HUES6 (cell line): ENCODE measurements around the gene PRR14.

Experiments
- H3K27ac ChIP-seq: 2 replicates; pipeline ENCODE4 v1.7.0; 2013; ENCODE audit warnings: low read depth, mild to moderate bottlenecking, low read length, inconsistent platforms
- H3K27me3 ChIP-seq: 2 replicates; pipeline ENCODE4 v1.6.1; 2013; ENCODE audit warnings: low read length; ENCODE audit not compliant: control insufficient read depth, insufficient read depth
- H3K36me3 ChIP-seq: 2 replicates; pipeline ENCODE4 v1.6.1; 2013; ENCODE audit warnings: low read length; ENCODE audit not compliant: control insufficient read depth, insufficient read depth
- H3K4me1 ChIP-seq: 2 replicates; pipeline ENCODE4 v1.6.1; 2013; ENCODE audit warnings: low read length; ENCODE audit not compliant: control insufficient read depth, insufficient read depth
- H3K4me3 ChIP-seq: 2 replicates; pipeline ENCODE4 v1.5.1; 2013; ENCODE audit warnings: low read depth, low read length
- H3K9ac ChIP-seq: one replicate; pipeline ENCODE4 v1.6.1; 2013; ENCODE audit warnings: mild to moderate bottlenecking, low read length
- H3K9me3 ChIP-seq: 2 replicates; pipeline ENCODE4 v1.6.1; 2013; ENCODE audit warnings: low read depth, low read length; ENCODE audit not compliant: control insufficient read depth, insufficient read depth

Gene PRR14

GRCh38 chr16:30662449-30662848, 11.7 kb downstream of the PRR14 start:
- Histone ChIP-seq H3K36me3 (peaks cover 57% of the 10 kb centered on the region), H3K27me3 (peaks cover 75% of the 10 kb centered on the region), H3K9ac (no peak overlapping the region), H3K4me3 (no peak overlapping the region), H3K27ac (no peak overlapping the region), H3K4me1 (peaks cover 2% of the 10 kb centered on the region; the same call in 1 of the 2 replicates), H3K9me3 (no peaks in the 10 kb centered on the region)

- H3K4me1 ChIP-seq, result no peaks in the 10 kb centered on the region
- peaks cover 63% of the 10 kb centered on the region for H3K36me3 ChIP-seq
- no peak overlapping the region for H3K9ac ChIP-seq
- H3K4me3 ChIP-seq, result no peak overlapping the region
- H3K27ac ChIP-seq, result no peak overlapping the region
- no peaks in the 10 kb centered on the region for H3K9me3 ChIP-seq
- H3K27me3 ChIP-seq, result peaks cover 81% of the 10 kb centered on the region
These were observed 12.3 kb downstream of the PRR14 start for GRCh38 chr16:30663038-30663437.

DNA sequence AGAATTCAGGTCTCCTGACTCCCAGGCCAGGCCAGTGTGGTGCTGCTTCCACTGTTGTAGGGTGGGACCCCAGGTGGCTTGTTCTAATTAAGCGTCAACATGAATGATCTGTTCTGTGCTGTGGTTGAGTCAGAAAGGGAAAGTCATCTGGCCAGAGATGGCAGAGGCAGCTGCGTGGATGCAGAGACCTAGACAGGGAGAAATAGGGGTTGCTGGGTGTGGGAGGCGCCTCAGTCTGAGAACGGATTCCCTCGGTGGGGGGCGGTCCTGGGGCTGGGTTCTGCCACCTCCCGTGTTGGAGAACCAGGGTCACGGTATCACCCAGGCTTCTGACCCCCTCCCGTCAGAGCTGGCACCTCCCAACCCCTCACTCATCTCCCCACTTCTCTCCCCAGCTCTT, 13.1 kb downstream of the PRR14 start:
- peaks cover 66% of the 10 kb centered on the region for H3K36me3 ChIP-seq
- no peak overlapping the region for H3K9ac ChIP-seq
- H3K27ac ChIP-seq, result no peak overlapping the region
- H3K27me3 ChIP-seq, result peaks cover 88% of the 10 kb centered on the region
- no peaks in the 10 kb centered on the region for H3K4me1 ChIP-seq
- H3K9me3 ChIP-seq, result no peaks in the 10 kb centered on the region
- H3K4me3 ChIP-seq, result no peak overlapping the region

DNA sequence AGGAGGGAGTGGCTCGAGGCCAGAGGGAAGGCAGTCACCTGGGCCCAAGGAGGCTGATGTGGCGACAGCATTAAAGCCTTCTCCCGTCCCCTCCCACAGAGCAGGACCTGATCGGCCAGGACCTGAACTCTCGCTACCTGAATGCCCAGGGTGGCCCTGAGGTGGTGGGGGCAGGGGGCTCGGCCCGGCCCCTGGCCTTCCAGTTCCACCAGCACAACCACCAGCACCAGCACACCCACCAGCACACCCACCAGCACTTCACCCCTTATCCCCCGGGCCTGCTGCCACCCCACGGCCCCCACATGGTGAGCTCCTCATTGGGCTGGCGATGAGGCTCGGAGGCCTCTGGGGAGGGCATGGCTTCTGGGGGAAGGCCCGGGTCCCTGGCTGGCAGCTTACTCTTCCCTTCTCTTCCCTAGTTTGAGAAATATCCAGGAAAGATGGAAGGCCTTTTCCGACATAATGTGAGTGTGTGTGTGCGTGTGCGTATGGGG, 13.9 kb downstream of the PRR14 start:
- no peaks in the 10 kb centered on the region for H3K9me3 ChIP-seq
- H3K4me1 ChIP-seq, result no peaks in the 10 kb centered on the region
- no peak overlapping the region for H3K9ac ChIP-seq
- H3K4me3 ChIP-seq, result no peak overlapping the region
- H3K27ac ChIP-seq, result no peak overlapping the region
- H3K27me3 ChIP-seq, result peaks cover 95% of the 10 kb centered on the region
- peaks cover 68% of the 10 kb centered on the region for H3K36me3 ChIP-seq

GRCh38 chr16:30665155-30665829, 14.5 kb downstream of the PRR14 start:
- Histone ChIP-seq H3K27ac (no peak overlapping the region), H3K4me3 (no peak overlapping the region), H3K9me3 (no peaks in the 10 kb centered on the region), H3K4me1 (no peaks in the 10 kb centered on the region), H3K9ac (no peak overlapping the region), H3K36me3 (peaks cover 72% of the 10 kb centered on the region), H3K27me3 (peaks cover 95% of the 10 kb centered on the region)

GRCh38 chr16:30665830-30666190, 15.1 kb downstream of the PRR14 start:
- Histone ChIP-seq H3K9me3 (no peaks in the 10 kb centered on the region), H3K27ac (no peak overlapping the region), H3K9ac (no peak overlapping the region), H3K36me3 (peaks cover 72% of the 10 kb centered on the region), H3K4me3 (no peak overlapping the region), H3K27me3 (peaks cover 95% of the 10 kb centered on the region), H3K4me1 (no peaks in the 10 kb centered on the region)

- H3K9ac ChIP-seq, result no peak overlapping the region
- no peaks in the 10 kb centered on the region for H3K9me3 ChIP-seq
- H3K4me1 ChIP-seq, result no peaks in the 10 kb centered on the region
- H3K27me3 ChIP-seq, result peaks cover 94% of the 10 kb centered on the region
- peaks cover 64% of the 10 kb centered on the region for H3K36me3 ChIP-seq
- no peak overlapping the region for H3K4me3 ChIP-seq
- no peak overlapping the region for H3K27ac ChIP-seq
These were observed 15.9 kb downstream of the PRR14 start for GRCh38 chr16:30666681-30667080.

DNA sequence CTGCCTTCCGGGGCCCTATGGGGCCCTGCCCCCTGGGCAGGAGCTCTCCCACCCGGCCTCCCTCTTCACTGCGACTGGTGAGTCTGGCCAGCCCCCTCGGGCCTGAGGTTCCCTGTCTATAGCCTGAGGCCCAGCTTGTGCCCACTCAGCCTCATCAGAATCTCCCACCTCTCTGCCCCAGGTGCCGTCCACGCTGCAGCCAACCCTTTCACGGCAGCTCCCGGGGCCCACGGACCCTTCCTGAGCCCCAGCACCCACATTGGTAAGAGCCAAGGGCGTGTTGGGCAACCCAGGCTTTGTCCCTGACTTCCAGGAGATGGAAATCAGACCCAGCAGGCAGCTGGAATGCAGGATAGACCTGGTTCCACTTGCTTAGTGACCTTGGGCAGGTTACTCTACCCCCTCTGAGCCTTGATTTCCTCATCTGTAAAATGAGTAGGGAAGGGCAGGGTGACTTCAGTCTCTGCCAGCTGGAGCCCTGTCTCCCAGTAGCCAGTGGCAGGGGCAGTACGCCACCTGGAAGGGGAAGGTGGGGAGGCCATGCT, 16.7 kb downstream of the PRR14 start:
- no peaks in the 10 kb centered on the region for H3K4me1 ChIP-seq
- no peak overlapping the region for H3K9ac ChIP-seq
- H3K27me3 ChIP-seq, result peaks cover 94% of the 10 kb centered on the region
- no peak overlapping the region for H3K27ac ChIP-seq
- no peaks in the 10 kb centered on the region for H3K9me3 ChIP-seq
- H3K36me3 ChIP-seq, result peaks cover 58% of the 10 kb centered on the region
- H3K4me3 ChIP-seq, result no peak overlapping the region

DNA sequence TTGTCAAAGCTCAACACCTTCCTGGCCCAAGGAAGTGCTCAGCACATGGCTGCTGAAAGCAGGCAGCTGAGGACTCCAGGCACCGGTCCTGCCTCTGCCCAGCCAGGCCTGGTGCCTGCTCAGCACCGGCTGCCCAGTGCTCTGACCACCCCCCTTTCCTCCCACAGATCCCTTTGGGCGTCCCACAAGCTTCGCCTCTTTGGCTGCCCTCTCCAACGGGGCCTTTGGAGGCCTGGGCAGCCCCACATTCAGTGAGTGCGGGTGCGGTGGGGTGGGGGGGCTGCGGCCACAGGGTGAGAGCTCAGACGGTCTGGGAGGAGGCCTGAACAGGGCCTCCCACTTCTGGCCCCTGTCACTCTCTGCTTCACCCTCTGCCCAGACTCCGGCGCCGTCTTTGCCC, 17.6 kb downstream of the PRR14 start:
- Histone ChIP-seq H3K36me3 (peaks cover 50% of the 10 kb centered on the region), H3K9ac (no peak overlapping the region)

DNA sequence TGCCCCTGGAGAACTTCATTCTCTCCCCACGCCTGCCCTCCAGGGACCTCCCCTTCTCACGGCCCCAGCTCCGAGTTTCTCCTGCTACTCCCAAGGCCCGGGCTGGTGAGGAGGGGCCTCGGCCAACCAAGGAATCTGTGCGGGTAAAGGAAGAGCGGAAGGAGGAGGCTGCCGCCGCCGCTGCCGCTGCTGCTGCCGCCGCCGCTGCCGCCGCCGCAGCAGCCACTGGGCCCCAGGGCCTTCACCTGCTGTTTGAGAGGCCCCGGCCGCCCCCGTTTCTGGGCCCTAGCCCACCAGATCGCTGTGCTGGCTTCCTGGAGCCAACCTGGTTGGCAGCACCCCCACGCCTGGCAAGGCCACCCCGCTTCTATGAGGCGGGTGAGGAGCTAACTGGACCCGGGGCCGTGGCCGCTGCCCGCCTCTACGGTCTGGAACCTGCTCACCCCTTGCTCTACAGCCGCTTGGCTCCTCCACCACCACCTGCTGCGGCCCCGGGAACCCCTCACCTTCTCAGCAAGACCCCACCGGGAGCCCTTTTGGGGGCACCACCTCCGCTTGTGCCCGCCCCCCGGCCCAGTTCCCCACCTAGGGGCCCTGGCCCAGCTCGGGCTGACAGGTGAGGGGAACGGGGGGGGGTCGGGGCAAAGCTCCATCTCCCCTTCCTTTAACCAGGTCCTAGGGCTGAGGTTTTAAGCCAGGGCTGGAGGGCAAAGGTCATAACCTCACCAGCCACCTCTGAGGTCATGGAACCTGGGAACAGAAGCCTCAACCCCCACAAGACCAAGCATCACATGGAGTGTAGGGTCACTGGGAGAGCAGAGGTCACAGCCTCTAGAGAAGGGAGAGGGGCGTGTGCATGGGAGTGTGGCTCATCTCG, 18.5 kb downstream of the PRR14 start:
- Histone ChIP-seq H3K27me3 (peaks cover 97% of the 10 kb centered on the region), H3K27ac (no peak overlapping the region), H3K36me3 (peaks cover 45% of the 10 kb centered on the region), H3K9ac (no peak overlapping the region), H3K9me3 (no peaks in the 10 kb centered on the region), H3K4me1 (no peaks in the 10 kb centered on the region), H3K4me3 (no peak overlapping the region)

More for the DNA sequence above, 17.6 kb downstream of the PRR14 start:
- Histone ChIP-seq H3K4me1 (no peaks in the 10 kb centered on the region), H3K4me3 (no peak overlapping the region), H3K9me3 (no peaks in the 10 kb centered on the region), H3K27ac (no peak overlapping the region), H3K27me3 (peaks cover 94% of the 10 kb centered on the region)
